Stimulated activated effector memory CD8-positive, alpha-beta T cell treated with anti-CD3 and anti-CD28 coated beads, Interleukin-12 subunit alpha, Interleukin-12 subunit beta, amount 100 ng/mL, for 72 hours (primary cell): ENCODE measurements around the gene DHX29.
"Not testable (repeated sequence)": the region's sequence is repeated elsewhere in the genome, so short reads cannot be mapped to it uniquely, and the experiment has no call there.

Experiments
- ATAC-seq: fragments of 150-1000 bp; cut with Tn5 transposase; 2 replicates; pipeline ENCODE4 v1.10.0; 2021
- DNase-seq, 2 donors: peaks; one replicate each; pipeline ENCODE4 v3.0.0; 2021 to 2022; ENCODE audit warnings: low spot score in 2 of 2
- H3K27ac Mint-ChIP-seq: one replicate; pipeline ENCODE4 v1.8.0; 2022; ENCODE audit warnings: mild to moderate bottlenecking, mixed read lengths
- H3K36me3 Mint-ChIP-seq: one replicate; pipeline ENCODE4 v1.8.0; 2022; ENCODE audit warnings: mild to moderate bottlenecking, mixed read lengths
- H3K4me1 Mint-ChIP-seq: one replicate; pipeline ENCODE4 v1.8.0; 2022; ENCODE audit warnings: mixed read lengths
- H3K4me3 Mint-ChIP-seq: one replicate; pipeline ENCODE4 v1.8.0; 2022; ENCODE audit warnings: mild to moderate bottlenecking, mixed read lengths
- H3K9me3 Mint-ChIP-seq: one replicate; pipeline ENCODE4 v1.8.0; 2022; ENCODE audit warnings: mixed read lengths

Gene DHX29

GRCh38 chr5:55325621-55326020 is 18.1 kb upstream of the DHX29 start:
- ATAC-seq (no peak), DNase-seq (no peak)
- Mint-ChIP-seq H3K9me3 (no peaks in the 10 kb centered on the region), H3K27ac (no peak overlapping the region), H3K4me1 (peaks cover 14% of the 10 kb centered on the region), H3K4me3 (no peak overlapping the region), H3K36me3 (peaks cover 87% of the 10 kb centered on the region)

- H3K27ac Mint-ChIP-seq: no peak overlapping the region
- peak; percentile 50 for ATAC-seq
- H3K9me3 Mint-ChIP-seq: no peaks in the 10 kb centered on the region
- H3K4me1 Mint-ChIP-seq: peaks cover 8% of the 10 kb centered on the region
- H3K4me3 Mint-ChIP-seq: no peak overlapping the region
- DNase-seq: no peak
- peaks cover 80% of the 10 kb centered on the region for H3K36me3 Mint-ChIP-seq
These were observed 17.4 kb upstream of the DHX29 start for GRCh38 chr5:55324815-55325418.

- no peak overlapping the region for H3K4me3 Mint-ChIP-seq
- H3K9me3 Mint-ChIP-seq: no peaks in the 10 kb centered on the region
- ATAC-seq (no peak), DNase-seq (no peak)
- peaks cover 71% of the 10 kb centered on the region for H3K36me3 Mint-ChIP-seq
- H3K27ac Mint-ChIP-seq: no peak overlapping the region
- H3K4me1 Mint-ChIP-seq: peaks cover 10% of the 10 kb centered on the region
These were observed 16.5 kb upstream of the DHX29 start for GRCh38 chr5:55324006-55324405.

GRCh38 chr5:55320571-55320970 is 13.1 kb upstream of the DHX29 start:
- no peak overlapping the region for H3K4me3 Mint-ChIP-seq
- no peak overlapping the region for H3K27ac Mint-ChIP-seq
- no peaks in the 10 kb centered on the region for H3K9me3 Mint-ChIP-seq
- H3K36me3 Mint-ChIP-seq: peaks cover 45% of the 10 kb centered on the region
- H3K4me1 Mint-ChIP-seq: peaks cover 34% of the 10 kb centered on the region
- no peak for ATAC-seq
- no peak for DNase-seq

GRCh38 chr5:55319491-55319890 is 12.0 kb upstream of the DHX29 start:
- no peak for ATAC-seq
- H3K36me3 Mint-ChIP-seq: peaks cover 35% of the 10 kb centered on the region
- H3K4me3 Mint-ChIP-seq: no peak overlapping the region
- H3K27ac Mint-ChIP-seq: no peak overlapping the region
- H3K9me3 Mint-ChIP-seq: no peaks in the 10 kb centered on the region
- peaks cover 39% of the 10 kb centered on the region for H3K4me1 Mint-ChIP-seq
- no peak for DNase-seq

- DNase-seq, H3K9me3 Mint-ChIP-seq, H3K27ac Mint-ChIP-seq, H3K4me3 Mint-ChIP-seq, ATAC-seq: not testable (repeated sequence)
- Mint-ChIP-seq H3K36me3 (peaks cover 22% of the 10 kb centered on the region), H3K4me1 (peaks cover 50% of the 10 kb centered on the region)
These were observed 10.7 kb upstream of the DHX29 start for GRCh38 chr5:55318237-55318636.

- H3K27ac Mint-ChIP-seq: peak overlapping the region; percentile 73
- ATAC-seq (no peak), DNase-seq (no peak)
- peaks cover 8% of the 10 kb centered on the region for H3K36me3 Mint-ChIP-seq
- H3K4me3 Mint-ChIP-seq: no peak overlapping the region
- H3K9me3 Mint-ChIP-seq: no peaks in the 10 kb centered on the region
- peaks cover 55% of the 10 kb centered on the region for H3K4me1 Mint-ChIP-seq
These were observed 9.3 kb upstream of the DHX29 start for GRCh38 chr5:55316837-55317236.

- Mint-ChIP-seq H3K4me1 (peaks cover 60% of the 10 kb centered on the region), H3K27ac (peak overlapping the region; percentile 73)
- no peak for DNase-seq
These were observed 8.8 kb upstream of the DHX29 start for GRCh38 chr5:55316289-55316688.

GRCh38 chr5:55313870-55314617 is 6.5 kb upstream of the DHX29 start:
- H3K36me3 Mint-ChIP-seq: peaks cover 18% of the 10 kb centered on the region
- H3K4me3 Mint-ChIP-seq: no peak overlapping the region
- H3K4me1 Mint-ChIP-seq: peaks cover 62% of the 10 kb centered on the region
- ATAC-seq (no peak), DNase-seq (no peak)
- H3K27ac Mint-ChIP-seq: no peak overlapping the region
- no peaks in the 10 kb centered on the region for H3K9me3 Mint-ChIP-seq

More at GRCh38 chr5:55316289-55316688, 8.8 kb upstream of the DHX29 start:
- ATAC-seq: no peak
- Mint-ChIP-seq H3K36me3 (peaks cover 12% of the 10 kb centered on the region), H3K9me3 (no peaks in the 10 kb centered on the region), H3K4me3 (no peak overlapping the region)

GRCh38 chr5:55308254-55308836 is 851 bp upstream of the DHX29 start:
- ATAC-seq: peak; percentile 17
- H3K36me3 Mint-ChIP-seq: peaks cover 10% of the 10 kb centered on the region
- H3K4me3 Mint-ChIP-seq: no peak overlapping the region
- H3K9me3 Mint-ChIP-seq: no peaks in the 10 kb centered on the region
- H3K27ac Mint-ChIP-seq: no peak overlapping the region
- DNase-seq: no peak
- peaks cover 22% of the 10 kb centered on the region for H3K4me1 Mint-ChIP-seq

- Mint-ChIP-seq H3K9me3 (no peaks in the 10 kb centered on the region), H3K4me3 (no peak overlapping the region), H3K4me1 (peaks cover 19% of the 10 kb centered on the region), H3K27ac (no peak overlapping the region), H3K36me3 (peaks cover 10% of the 10 kb centered on the region)
- no peak for ATAC-seq
- DNase-seq: peak in 1 of 2 donors; percentile 2
These were observed 682 bp downstream of the DHX29 start for GRCh38 chr5:55306641-55307382.

- Mint-ChIP-seq H3K27ac (no peak overlapping the region), H3K9me3 (no peaks in the 10 kb centered on the region), H3K36me3 (no peaks in the 10 kb centered on the region), H3K4me1 (peaks cover 10% of the 10 kb centered on the region), H3K4me3 (no peak overlapping the region)
- DNase-seq (no peak), ATAC-seq (no peak)
These were observed 2.1 kb downstream of the DHX29 start for GRCh38 chr5:55305345-55305744.

GRCh38 chr5:55304584-55304983 is 2.9 kb downstream of the DHX29 start:
- H3K4me3 Mint-ChIP-seq: no peak overlapping the region
- no peaks in the 10 kb centered on the region for H3K36me3 Mint-ChIP-seq
- ATAC-seq (no peak), DNase-seq (no peak)
- no peaks in the 10 kb centered on the region for H3K9me3 Mint-ChIP-seq
- no peak overlapping the region for H3K27ac Mint-ChIP-seq
- peaks cover 10% of the 10 kb centered on the region for H3K4me1 Mint-ChIP-seq

- ATAC-seq (no peak), DNase-seq (no peak)
- H3K36me3 Mint-ChIP-seq: no peaks in the 10 kb centered on the region
- H3K27ac Mint-ChIP-seq: peak overlapping the region; percentile 24
- no peak overlapping the region for H3K4me3 Mint-ChIP-seq
- H3K9me3 Mint-ChIP-seq: no peaks in the 10 kb centered on the region
- peaks cover 10% of the 10 kb centered on the region for H3K4me1 Mint-ChIP-seq
These were observed 4.2 kb downstream of the DHX29 start for GRCh38 chr5:55303238-55303690.

GRCh38 chr5:55300890-55301289 is 6.6 kb downstream of the DHX29 start:
- peaks cover 21% of the 10 kb centered on the region for H3K36me3 Mint-ChIP-seq
- no peaks in the 10 kb centered on the region for H3K9me3 Mint-ChIP-seq
- no peak for DNase-seq
- peaks cover 10% of the 10 kb centered on the region for H3K4me1 Mint-ChIP-seq
- no peak overlapping the region for H3K4me3 Mint-ChIP-seq
- no peak overlapping the region for H3K27ac Mint-ChIP-seq
- no peak for ATAC-seq
